NCI-H1417 treated with DMSO at 0.1 percent for 48 hours (cell line): ENCODE measurements around the gene TMEM186.
"Not testable (repeated sequence)": the region's sequence is repeated elsewhere in the genome, so short reads cannot be mapped to it uniquely, and the experiment has no call there.

ENCODE experiments used
- DNase-seq: peaks from one replicate; lab custom pipeline; 2025; lab: John Stamatoyannopoulos, UW

Gene TMEM186

DNA sequence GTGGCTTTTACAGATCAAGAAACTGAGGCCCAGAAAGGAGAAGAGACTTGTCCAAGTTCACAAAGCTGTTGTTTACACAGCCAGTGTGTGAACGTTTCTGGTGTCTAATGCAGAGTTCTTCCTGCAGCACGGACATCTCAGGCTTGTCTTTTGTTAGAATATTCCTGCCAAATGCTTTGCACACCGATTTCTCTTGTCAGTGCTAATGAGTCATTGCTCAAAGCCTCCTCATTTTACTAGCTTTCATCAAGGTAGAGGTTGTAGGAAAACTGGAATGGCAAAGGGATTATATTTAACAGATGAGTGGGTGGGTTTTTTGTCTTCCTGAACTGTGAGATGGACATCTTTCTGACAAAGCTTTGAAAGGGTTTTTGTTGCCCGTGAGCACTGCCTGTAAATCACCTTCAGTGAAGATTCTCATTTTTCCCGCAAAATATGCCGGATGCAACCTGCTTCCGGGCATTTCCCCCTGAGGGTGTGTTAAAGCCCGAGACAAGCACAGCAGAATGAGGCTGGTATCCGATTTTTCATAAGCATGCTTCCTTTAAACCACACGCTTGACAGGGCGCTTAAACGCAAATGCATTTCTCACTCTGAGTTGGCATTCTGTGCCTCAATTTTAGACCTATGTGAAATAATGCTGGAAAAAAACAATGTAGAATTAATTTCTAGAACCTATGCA lies 14.9 kb upstream of the TMEM186 start:
- DNase-seq: no peak

DNA sequence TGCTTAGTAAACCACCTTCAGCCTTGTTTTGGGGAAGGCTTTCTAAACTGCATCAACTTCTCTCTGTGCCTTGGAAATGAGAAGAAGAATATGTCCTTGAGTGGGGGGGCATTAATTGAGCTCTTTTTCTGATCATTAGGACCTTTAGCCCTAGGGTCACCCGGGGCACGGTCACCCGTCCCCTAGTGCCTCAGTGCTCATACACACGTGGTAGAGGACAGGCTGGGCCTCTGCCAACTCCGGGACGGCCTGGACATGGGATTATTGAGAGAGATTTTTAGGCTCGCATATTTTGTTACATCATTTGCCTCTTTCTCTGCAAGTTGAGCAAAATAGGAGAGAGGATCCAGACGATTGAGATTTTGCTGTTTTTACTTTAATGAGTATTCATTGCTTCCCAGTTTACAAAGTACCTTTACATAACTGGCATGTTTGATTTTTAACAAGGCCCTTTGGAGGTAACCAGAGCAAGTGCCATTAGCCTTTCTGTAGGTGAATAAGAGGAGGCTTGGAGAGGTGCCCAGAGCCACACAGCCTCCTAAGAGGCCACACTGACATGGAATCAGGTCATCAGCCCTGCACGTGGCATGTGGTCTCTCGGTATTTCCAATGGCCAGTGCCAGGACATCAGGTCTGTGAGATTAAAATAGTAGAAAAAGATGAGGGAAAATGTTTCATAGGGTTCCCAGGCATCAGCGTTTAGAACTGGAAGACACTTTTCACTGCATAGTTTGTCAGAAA lies 11.3 kb upstream of the TMEM186 start:
- no peak for DNase-seq

DNA sequence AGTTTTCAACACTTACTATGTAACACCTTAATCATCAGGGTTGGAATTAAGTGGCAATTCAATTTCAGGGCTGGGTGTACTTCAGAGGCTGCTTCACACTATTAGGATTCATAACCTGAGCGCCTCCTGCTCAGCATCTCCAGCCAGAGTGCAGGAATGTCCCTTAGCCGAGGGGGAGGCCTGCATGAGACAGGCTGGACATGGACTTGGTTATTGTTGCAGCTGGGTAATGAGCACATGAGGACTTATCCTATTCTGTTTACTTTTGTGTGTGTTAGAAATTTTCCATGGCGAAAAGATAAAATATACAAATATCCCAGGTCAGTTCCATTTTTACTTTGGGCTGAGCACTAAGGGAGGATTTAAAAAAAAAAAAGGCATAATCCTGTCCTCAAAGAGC lies 10.6 kb upstream of the TMEM186 start:
- DNase-seq: no peak

DNA sequence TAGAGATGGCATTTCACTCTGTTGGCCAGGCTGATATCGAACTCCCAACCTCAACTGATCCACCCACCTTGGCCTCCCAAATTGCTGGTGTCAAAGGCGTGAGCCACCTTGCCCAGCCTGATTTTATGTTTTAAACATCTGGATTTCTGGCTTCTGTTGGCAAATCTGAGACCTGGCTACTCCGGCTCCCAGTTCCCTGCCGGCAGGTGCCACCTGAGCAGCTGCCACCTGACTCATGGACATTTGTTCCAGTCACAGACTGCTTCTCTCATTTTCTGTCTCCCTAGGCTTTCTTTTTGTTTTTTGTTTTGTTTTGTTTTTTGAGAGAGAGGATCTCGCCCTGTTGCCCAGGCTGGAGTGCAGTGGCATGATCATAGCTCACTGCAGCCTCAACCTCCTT lies 9.8 kb upstream of the TMEM186 start:
- no peak for DNase-seq

DNA sequence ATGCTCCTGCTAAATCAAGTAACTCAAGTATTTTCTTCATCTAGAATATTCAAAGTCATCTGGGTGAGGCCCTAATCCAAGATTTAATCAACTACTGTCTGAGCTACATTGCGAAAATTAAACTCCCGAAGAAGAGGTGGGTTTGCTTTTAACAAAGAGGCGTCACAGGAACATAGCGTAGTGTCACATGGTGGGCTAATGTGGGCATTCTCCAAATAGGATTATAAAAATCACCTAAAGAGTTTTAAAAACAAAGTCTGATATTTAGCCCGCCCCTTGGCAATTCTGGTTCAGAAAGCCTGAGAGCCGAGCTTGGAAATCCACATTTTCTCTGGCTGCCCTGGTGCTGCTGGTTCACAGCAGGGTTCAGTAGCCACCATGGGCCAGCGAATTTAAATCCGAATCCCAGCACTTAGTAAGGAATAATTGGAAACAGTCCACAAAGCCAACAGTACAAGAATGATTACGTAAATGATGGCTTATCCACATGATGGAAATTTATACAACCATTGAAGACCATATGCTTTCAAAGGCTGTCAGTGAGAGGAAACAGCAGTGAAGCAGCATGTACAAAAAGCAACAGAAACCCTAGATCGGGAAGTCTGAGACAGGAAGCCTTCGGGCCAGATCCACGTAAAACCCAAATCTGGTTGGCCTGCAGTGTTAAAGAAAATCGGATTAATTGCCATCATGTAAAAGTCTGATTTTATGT lies 9.0 kb upstream of the TMEM186 start:
- DNase-seq: no peak

DNA sequence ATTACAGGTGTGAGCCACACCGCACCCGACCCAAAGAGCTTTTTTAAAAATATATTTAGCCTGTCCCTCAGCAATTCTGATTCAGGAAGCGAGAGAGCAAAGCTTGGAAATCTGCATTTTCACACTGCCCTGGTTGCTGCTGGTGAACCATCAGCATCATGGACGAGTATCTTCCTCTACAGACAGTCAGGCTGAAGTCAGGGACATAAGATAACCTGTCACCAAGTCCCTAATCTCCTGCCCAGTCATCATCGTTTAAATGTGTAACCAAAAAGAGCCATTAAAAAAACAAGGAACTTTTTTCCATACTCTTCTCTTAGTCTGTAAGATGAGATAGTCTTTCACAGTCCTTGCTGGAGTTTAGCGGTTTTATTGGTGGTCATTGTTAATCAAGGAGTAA lies 6.9 kb upstream of the TMEM186 start:
- no peak for DNase-seq

DNA sequence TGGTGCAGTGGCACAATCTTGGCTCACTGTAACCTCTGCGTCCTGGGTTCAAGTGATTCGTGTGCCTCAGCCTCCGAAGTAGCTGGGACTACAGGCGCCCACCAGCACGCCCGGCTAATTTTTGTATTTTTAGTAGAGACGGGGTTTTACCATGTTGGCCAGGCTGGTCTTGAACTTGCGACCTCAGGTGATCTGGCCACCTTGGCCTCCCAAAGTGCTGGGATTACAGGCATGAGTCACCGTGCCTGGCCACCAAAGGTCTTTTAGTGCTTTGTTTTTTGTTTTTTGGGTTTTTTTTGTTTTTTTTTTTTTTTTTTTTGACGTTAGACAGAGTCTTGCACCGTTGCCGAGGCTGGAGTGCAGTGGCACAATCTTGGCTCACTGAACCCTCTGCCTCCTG lies 6.3 kb upstream of the TMEM186 start:
- DNase-seq: not testable (repeated sequence)

DNA sequence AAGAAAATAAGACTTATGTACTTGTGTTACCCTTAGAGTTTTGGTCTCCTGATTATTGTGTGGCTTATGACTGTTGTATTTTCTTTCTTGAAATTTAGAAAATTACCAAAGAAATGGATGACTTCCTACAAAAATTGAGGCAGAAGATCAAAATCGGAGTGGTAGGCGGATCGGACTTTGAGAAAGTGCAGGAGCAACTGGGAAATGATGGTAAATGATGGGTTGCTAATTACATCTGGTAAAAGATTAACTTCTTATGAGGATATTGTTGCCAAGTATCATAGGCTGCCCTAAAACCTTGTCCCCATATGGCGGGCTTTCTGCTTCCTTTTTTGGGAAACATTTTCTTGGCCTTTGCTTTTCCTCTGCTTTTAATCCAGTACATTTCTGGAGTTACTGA lies 4.3 kb upstream of the TMEM186 start:
- DNase-seq: no peak

DNA sequence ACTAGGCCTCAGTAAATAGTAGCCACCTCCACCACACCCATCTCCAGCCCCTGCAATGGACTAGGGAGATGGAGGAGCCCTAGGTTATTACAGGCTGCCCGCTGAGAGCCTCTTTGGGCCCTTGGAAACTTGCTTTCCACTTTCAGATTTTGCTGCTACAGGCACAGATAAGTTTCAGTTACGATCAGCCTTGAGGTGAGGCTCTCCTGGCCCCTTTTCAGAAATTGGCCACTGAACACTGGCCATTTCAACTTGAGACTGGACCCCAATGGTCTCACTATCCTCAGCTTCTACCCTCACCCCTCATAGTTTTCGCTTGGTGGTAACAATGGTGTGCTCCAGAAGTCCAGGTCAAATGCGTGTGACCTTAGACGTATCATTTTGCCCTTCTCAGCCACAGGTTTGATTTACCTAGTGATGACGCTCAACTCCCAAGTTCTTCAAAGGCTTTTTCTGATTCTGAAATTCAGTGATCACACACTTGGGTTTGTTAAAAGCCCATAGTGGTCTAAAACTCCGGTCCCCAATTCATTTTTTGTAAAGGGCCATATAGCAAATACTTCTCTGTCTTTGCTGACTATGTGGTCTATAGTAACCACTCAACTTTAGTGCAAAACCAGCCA lies 1.2 kb upstream of the TMEM186 start:
- no peak for DNase-seq

DNA sequence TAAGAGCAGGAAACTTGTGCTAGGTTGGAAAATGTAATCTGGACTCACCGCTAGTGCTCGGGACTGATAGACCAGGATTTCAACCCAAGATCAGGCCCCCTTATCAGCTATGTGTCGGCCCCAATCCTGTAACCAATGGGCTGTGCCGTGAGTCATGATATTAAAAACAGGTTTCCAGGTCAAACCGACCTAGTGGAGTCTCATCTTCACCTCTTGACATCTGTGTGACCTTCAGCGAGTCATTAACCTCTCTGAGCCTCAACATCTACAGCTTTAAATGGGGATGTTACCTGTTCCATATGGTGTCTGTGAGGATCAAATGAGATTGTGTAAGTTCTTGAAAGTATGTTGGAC lies 712 bp upstream of the TMEM186 start:
- DNase-seq: no peak

DNA sequence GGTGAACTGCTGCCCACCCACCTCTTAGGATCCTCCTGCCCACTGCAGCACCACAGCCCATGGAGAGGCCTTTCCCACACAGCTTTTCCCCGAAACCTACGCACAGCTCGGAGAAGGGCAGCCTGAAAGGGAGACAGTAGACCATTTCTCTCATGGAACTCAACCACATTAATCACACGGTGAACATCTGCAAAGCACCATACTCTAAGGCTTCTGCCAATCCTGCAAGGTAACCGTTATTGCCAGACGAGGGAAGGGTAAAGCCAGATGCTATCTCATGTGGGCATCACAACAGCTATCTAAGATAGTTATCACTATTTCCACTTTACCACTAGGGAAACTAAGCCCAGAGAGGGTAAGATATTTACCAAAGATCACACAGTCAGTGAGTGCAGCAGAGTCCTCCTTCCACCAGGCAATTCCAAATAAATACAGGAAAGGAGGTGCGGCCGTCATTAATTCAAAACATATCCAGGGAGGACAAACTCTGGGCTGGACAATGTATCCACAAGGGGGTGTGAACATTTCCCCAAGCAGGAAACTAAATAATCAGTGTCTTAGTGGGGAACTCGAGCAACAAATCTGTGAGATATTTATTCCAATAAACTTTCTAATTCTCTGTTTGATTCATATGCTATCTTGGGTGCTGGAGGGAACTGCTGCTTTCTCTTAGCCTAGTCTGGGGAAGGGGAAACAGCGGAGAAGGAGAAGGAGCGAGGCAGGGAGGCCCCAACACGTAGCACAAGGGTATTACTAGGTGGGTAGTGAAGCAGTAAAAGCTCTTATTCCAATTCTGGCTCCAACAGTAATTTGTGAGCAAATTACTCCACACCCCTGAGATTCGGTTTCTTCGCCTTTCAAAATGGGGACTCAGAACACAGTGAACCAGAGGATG lies 723 bp downstream of the TMEM186 start:
- DNase-seq: no peak

DNA sequence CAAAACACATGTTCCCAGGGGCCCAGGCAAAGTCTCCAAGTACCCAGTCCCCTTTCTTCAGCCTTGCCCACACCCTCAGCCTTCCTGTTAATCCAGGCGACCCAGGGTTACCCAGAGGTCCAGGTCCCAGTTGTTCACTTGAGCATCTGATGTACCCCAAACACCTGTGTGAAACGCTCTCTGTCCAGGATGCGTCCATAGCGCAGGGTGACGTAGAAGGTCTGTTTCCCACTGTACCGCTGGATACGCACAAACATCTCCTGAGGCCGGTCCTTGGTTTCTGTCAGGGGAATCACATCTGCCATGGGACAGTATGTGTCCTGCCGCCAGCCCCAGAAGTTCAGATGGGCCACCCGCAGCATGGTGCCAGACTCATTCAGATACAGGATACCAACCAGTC lies 1.6 kb downstream of the TMEM186 start:
- DNase-seq: no peak

DNA sequence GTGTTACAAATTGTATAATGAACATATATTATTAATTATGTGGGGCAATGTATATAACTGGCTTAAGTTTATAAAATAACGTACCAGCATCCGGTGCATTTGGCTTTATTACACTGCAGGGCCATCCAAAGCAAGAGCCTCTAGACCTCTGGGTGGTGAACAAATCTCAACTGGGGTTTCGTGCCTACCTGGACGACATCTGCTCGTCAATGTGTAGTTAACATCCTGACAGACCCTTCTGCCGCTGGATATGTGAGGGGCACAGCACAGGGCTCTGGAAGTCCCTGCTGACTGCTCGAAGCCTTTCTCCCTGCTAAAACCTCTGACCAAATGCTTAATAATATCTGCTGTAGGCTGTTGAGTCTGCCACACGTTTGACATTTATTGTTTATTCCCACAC lies 2.3 kb downstream of the TMEM186 start:
- DNase-seq: no peak

DNA sequence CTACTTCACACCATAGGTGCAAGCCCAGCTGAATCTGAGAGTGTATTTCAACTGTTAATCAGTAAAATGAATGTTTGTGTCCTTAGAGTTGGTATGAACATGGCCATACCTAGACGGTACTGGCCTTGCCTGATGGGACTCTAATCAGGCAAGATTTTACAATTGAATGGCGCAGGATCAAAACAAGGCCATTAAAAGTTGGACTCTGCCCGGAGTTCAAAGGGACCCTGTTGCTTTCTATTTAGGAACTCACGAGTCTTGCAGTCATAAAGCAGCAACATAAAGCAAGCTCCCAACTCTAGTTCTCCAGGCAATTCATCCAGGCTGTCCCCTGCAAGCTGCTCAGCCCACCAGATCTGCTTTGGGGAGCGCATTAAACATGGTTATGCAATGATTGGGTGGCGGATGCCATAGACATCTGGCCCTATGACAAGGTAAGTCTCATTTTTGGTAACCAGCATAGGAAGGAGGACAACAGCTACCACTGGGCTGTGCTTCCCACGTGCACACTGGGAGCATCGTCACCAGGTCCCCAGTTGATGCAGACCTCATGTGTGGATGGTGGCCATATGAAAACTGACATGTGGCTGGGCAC lies 8.8 kb downstream of the TMEM186 start:
- DNase-seq: no peak

DNA sequence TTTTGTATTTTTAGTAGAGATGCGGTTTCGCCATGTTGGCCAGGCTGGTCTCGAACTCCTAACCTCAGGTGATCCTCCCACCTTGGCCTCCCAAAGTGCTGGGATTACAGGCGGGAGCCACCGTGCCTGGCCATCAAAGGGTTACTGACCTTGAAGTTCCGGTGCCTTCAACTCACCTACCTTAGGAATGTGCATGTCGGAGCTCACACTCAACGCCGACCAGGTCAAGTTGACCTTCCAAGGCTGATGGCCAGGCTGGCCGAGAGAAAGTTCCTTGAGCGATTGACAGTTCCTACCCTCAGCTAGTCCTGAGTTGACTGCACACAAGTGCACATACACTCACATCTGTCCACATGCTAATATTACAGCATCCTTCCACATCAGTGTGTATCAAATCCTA lies 11.1 kb downstream of the TMEM186 start:
- not testable (repeated sequence) for DNase-seq

DNA sequence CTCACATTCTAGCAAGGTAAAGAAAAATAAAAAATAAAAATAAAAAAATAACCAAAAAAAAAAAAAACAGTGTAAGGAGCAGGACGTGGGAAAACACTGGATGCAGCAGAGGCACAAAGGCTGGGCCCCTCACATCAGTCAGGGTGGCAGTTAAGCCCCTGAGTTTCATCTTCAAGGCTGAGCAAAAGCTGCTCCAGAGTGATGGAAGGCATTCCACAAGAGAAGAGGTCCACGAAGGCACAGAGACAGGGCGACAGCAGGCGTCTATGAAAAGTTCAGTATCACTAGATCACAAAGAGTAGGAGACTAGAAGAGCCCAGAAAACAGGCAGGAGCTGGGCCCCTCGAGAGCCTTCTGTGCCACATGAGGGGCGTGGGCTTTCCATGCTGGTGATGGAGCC lies 12.0 kb downstream of the TMEM186 start:
- DNase-seq: no peak

DNA sequence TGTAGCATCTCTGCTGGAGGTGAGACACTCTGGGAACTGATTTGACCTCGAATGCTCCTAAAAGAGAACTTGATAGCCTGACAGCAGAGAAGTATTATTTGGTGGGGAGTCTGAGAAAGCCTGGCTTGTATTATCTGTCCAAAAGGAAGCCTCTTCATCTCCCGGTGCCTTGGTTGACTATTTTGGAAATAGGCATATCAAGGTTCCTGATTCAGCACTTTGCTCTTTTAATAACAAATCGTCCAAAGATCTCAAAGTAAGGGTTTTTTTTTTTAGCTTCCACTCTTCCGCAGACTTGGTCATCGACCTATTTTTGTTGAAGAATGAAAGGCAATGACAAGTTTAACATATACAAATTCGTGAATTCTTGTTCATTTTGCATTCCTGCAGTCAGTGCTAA lies 14.8 kb downstream of the TMEM186 start:
- no peak for DNase-seq

DNA sequence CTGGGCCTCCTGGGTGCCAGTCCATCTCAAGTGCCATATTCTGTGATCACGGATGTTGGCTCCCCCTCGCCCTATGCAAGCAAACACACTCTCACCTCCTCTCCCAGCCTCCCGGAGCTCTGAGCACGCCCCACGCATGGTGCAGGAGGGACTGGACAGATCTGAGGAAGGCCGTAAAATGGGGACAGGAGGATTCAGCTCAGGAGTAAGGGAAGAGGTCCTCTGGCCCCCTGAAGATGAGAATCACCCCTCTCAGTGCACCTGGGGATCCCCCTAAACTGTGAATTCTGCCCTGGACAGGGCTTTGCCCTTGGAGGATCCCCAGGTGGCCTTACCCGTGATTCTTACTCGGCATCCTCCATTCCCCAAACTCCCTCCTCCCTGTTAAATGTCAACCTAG lies 15.6 kb downstream of the TMEM186 start:
- no peak for DNase-seq

DNA sequence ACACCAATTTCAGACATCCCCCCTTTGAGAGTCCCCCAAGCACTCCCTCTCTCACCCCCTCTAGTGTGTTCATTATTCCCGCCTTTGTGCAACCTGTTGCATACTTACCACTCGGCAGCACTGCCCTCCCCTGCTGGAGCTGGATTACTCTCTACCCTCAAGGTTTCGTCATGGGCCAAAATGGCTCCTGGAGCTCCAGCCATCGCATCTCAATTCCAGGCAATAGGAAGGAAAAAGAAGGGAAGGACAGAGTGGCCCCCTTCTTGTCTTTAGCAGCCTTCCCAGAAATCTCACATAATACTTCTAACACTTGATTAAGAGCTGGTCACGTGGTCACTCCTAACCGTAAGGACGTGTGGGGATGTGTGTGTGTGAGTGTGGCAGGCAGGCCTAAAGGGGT lies 20.2 kb downstream of the TMEM186 start:
- no peak for DNase-seq

DNA sequence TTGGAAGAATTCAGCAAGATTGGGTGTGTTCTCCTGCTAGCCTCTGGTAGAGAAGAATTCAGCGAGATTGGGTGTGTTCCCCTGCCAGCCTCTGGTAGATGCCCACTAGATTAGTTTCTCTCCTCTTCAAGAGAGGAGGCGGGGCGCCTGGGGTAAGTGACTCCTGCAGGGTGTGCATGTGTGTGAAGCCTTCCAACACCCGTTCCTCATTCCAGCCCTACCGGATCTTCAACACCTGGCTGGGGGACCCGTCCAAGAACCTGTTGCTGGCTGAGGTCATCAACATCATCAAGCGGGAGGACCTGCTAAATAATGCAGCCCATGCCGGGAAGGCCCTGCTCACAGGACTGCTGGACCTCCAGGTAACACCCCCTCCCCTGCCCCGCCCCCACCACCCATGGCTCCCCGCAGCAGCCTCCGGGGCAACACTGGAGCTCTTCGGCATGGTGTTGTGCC lies 21.3 kb downstream of the TMEM186 start:
- DNase-seq: no peak

DNA sequence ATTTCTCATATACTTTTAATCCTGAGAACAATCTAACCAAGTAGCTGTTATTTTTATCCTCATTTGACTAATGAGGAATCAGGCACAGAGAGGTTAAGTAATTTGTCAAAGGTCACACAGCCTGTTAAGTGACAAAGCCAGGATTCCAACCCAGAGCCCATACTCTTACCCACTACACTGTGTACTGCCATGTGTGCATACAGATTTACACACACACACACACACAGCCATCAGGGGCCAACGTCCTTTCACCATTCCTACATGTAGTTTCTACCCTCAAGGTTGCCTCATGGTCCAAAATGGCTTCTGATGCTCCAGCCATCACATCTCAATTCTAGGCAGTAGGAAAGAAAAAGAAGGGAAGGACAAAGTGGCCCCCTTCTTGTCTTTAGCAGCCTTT lies 22.1 kb downstream of the TMEM186 start:
- DNase-seq: no peak
